LNCAP (cell line): ENCODE results near the gene SLC37A4.

ENCODE experiments used
- CTCF ChIP-seq: fragments of 450-650 bp; IDR thresholded peaks from 2 replicates; pipeline ENCODE4 v1.5.1; 2017; ENCODE audit warnings: mild to moderate bottlenecking

SLC37A4 gene

DNA sequence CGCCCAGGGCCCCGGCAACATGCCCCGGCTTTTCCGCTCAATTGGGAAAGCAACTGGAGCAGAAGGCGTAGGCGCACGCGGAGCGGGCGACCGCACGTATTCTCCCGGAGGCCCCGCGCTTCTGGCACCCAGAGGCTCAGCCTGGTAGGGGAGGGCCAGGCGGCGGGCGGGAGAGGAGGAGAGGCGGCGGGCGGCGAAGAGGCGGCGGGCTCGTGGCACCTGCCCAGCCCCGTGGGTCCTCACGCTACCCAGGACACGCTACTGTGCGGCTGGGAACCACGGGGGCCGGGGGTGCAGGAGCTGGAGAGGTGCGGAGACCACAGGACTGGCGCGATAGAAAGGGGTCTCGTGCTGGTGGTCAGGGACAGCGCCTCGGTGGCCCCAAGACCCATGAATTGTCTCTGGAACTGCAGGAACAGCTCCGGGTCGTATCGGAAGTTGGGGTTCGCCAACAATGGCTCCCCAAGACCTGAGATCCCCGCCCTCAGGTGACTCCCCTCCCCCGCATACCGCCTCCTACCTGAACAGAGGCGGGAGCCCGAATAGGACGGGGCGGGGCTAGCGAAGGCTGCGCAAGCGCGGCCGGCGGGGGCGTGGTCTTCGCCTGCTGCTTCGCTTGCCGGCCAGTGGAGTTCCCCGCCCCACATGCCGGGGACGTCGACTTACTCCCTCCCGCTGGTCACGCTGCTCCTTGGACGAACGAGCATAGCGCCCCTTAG, at the start of gene SLC37A4:
SLC37A4 (minus strand) TSS at position 549 of the 719 bp plus-strand sequence.
- TF ChIP-seq CTCF: no peak

- TF ChIP-seq CTCF: no peak
Measured at GRCh38 chr11:119078675-119079420, 48.2 kb upstream of the SLC37A4 start.

- TF ChIP-seq CTCF: no peak
Measured at GRCh38 chr11:119077839-119078238, 47.2 kb upstream of the SLC37A4 start.

DNA sequence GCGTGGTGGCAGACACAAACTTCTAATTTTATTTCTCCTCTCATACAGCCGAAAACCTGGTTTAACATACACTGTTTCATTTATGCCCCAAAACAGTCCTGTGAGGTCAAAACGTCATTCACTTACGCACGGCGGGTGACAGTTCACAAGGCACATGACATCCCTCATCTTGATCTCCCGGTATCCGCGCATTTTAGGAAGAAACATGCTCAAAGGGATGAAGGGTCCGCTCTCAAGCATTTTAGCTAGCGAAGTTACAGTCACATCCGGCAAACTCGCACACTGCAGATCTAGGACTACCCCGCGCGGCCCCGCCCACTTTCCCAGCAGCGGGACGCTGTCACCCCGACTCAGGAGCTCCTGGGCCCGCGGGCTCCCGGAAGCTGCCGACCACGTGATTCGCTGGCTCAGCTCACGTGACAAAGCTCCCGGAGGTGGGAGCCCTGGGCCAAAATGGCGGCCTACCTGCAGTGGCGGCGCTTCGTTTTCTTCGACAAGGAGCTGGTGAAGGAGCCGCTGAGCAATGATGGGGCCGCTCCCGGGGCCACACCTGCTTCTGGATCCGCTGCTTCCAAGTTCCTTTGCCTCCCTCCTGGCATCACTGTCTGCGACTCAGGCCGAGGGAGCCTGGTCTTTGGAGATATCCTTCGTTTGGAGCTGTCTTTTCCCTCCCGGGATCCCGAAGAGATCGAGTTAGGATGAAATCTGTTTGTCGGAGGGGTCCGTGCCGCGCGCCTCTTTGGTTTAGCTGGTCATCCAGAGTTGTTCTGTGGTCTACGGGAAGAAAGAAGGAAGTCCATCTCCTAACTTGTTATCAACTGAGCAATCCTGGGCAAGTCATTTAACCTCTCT, 36.9 kb upstream of the SLC37A4 start, which contains the start of gene VPS11:
VPS11 (plus strand) TSS at position 448 of the 852 bp plus-strand sequence; CDS start at position 454, 6 bp downstream.
- TF ChIP-seq CTCF: no peak

GRCh38 chr11:119065369-119065768, 34.7 kb upstream of the SLC37A4 start:
- TF ChIP-seq CTCF: peak; percentile 30; the same call in 1 of the 2 replicates

- no peak for TF ChIP-seq CTCF
Measured at GRCh38 chr11:119062779-119063178, 32.1 kb upstream of the SLC37A4 start.

GRCh38 chr11:119061256-119061655, 30.6 kb upstream of the SLC37A4 start:
- no peak for TF ChIP-seq CTCF
